Inferior parietal cortex (tissue), 1 donor: ENCODE measurements around the gene TEX29.

ENCODE experiments used
- DNase-seq: peaks from one replicate; pipeline ENCODE4 v3.0.0-alpha.2; 2016; ENCODE audit errors: extremely low spot score

The TEX29 gene

GRCh38 chr13:111319998-111320911 lies at the start of gene TEX29:
TSS of gene TEX29 (plus strand) at chr13:111320642. CDS start at chr13:111320891, 249 bp downstream.
- DNase-seq: no peak

GRCh38 chr13:111270765-111271698 lies 49.4 kb upstream of the TEX29 start:
- DNase-seq: no peak

GRCh38 chr13:111272117-111272516 lies 48.3 kb upstream of the TEX29 start:
- DNase-seq: no peak

GRCh38 chr13:111275382-111275781 lies 45.1 kb upstream of the TEX29 start:
- DNase-seq: no peak

GRCh38 chr13:111275995-111276618 lies 44.3 kb upstream of the TEX29 start:
- no peak for DNase-seq

- DNase-seq: no peak
These were observed 42.2 kb upstream of the TEX29 start for GRCh38 chr13:111278258-111278657.

GRCh38 chr13:111278743-111279652 lies 41.4 kb upstream of the TEX29 start:
- DNase-seq: no peak

GRCh38 chr13:111280226-111280625 lies 40.2 kb upstream of the TEX29 start:
- no peak for DNase-seq

- no peak for DNase-seq
These were observed 39.5 kb upstream of the TEX29 start for GRCh38 chr13:111280681-111281585.

- DNase-seq: no peak
These were observed 38.6 kb upstream of the TEX29 start for GRCh38 chr13:111281751-111282311.

- DNase-seq: no peak
These were observed 38.0 kb upstream of the TEX29 start for GRCh38 chr13:111282425-111282824.

GRCh38 chr13:111282997-111283396 lies 37.4 kb upstream of the TEX29 start:
- no peak for DNase-seq

GRCh38 chr13:111283457-111283856 lies 37.0 kb upstream of the TEX29 start:
- DNase-seq: no peak

- DNase-seq: no peak
These were observed 36.5 kb upstream of the TEX29 start for GRCh38 chr13:111283991-111284390.

- no peak for DNase-seq
These were observed 35.9 kb upstream of the TEX29 start for GRCh38 chr13:111284565-111284964.

GRCh38 chr13:111286162-111286561 lies 34.3 kb upstream of the TEX29 start:
- DNase-seq: no peak

GRCh38 chr13:111286749-111287148 lies 33.7 kb upstream of the TEX29 start:
- no peak for DNase-seq

GRCh38 chr13:111287201-111287600 lies 33.2 kb upstream of the TEX29 start:
- DNase-seq: no peak

- no peak for DNase-seq
These were observed 32.2 kb upstream of the TEX29 start for GRCh38 chr13:111288276-111288675.

- DNase-seq: no peak
These were observed 31.2 kb upstream of the TEX29 start for GRCh38 chr13:111289251-111289650.
